ENCODE data around the gene STYX.

Gene STYX

DNA sequence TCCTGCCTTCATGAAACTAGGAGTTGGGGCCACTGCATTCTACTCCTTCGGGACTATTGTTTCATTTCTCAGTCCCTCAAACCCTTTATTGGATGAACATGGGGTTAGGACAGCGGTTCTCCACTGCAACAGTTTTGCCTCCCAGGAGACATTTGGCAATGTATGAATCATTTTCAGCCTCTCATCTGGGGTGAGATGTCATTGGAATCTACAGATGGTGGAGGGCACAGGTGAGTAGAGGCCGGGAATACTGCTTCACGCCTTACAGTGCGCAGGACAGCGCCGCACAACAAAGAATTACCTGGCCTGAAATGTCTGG is 62.1 kb downstream of the STYX start:
- no peak for TF ChIP-seq EZH2phosphoT487 (IDR thresholded peaks at IDR 0.05; ENCODE audit: borderline replicate concordance)
- TF ChIP-seq, protein P1, sequence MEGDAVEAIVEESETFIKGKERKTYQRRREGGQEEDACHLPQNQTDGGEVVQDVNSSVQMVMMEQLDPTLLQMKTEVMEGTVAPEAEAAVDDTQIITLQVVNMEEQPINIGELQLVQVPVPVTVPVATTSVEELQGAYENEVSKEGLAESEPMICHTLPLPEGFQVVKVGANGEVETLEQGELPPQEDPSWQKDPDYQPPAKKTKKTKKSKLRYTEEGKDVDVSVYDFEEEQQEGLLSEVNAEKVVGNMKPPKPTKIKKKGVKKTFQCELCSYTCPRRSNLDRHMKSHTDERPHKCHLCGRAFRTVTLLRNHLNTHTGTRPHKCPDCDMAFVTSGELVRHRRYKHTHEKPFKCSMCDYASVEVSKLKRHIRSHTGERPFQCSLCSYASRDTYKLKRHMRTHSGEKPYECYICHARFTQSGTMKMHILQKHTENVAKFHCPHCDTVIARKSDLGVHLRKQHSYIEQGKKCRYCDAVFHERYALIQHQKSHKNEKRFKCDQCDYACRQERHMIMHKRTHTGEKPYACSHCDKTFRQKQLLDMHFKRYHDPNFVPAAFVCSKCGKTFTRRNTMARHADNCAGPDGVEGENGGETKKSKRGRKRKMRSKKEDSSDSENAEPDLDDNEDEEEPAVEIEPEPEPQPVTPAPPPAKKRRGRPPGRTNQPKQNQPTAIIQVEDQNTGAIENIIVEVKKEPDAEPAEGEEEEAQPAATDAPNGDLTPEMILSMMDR (conservative IDR thresholded peaks at IDR 0.05; ENCODE audit: low read length), result no peak
- H3K9me3 ChIP-seq (ENCODE audit: insufficient read depth, low read depth, low read length), result no peaks in the 10 kb centered on the region
- H3K4me1 ChIP-seq (ENCODE audit: insufficient read depth, low read length, poor library complexity, severe bottlenecking), result peaks cover 32% of the 10 kb centered on the region
- no peak overlapping the region for H3K4me2 ChIP-seq (ENCODE audit: low read depth, low read length, poor library complexity, severe bottlenecking)
- no peaks in the 10 kb centered on the region for H3F3A ChIP-seq (ENCODE audit: low read depth)
- no peaks in the 10 kb centered on the region for H4K20me1 ChIP-seq (ENCODE audit: insufficient read depth, low read length, poor library complexity, severe bottlenecking)
- H3K79me2 ChIP-seq (ENCODE audit: insufficient read depth, low read length), result peaks cover 39% of the 10 kb centered on the region
- H2AFZ ChIP-seq (ENCODE audit: low read length), result peak overlapping the region; percentile 63; the same call in 1 of the 2 replicates
- H3K27me3 ChIP-seq (ENCODE audit: insufficient read depth, low read length, poor library complexity, severe bottlenecking), result no peaks in the 10 kb centered on the region
- H3K4me3 ChIP-seq (ENCODE audit: low read length, poor library complexity, severe bottlenecking), result peak overlapping the region; percentile 96
- no peaks in the 10 kb centered on the region for H3K36me3 ChIP-seq (ENCODE audit: insufficient read depth, low read length)
- H3K9me2 ChIP-seq (replicated peaks; ENCODE audit: low read depth, low read length), result no peaks in the 10 kb centered on the region
- no peak overlapping the region for H3K9ac ChIP-seq (ENCODE audit: low read depth, low read length, poor library complexity, severe bottlenecking)

DNA sequence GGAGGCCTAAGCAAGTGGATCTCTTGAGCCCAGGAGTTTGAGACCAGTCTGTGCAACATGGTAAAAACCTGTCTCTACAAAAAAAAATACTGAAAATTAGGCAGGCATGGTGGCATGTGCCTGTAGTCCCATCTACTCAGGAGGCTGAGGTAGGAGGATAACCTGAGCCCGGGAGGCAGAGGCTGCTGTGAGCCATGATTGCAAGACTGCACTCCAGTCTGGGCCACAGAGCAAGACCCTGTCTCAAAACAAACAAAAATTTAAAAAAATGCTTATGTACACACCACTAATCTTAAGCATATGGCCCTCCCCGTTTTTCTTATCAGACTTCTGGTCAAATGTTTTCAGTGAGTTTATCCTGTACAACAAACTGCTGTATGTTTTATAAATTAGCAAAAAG is 63.1 kb downstream of the STYX start:
- peaks cover 29% of the 10 kb centered on the region for H3K79me2 ChIP-seq (ENCODE audit: insufficient read depth, low read length)
- no peaks in the 10 kb centered on the region for H4K20me1 ChIP-seq (ENCODE audit: insufficient read depth, low read length, poor library complexity, severe bottlenecking)
- TF ChIP-seq EZH2phosphoT487 (IDR thresholded peaks at IDR 0.05; ENCODE audit: borderline replicate concordance), result no peak
- TF ChIP-seq, protein P1 (conservative IDR thresholded peaks at IDR 0.05; ENCODE audit: low read length), result no peak
- H3K9me2 ChIP-seq (replicated peaks; ENCODE audit: low read depth, low read length), result no peaks in the 10 kb centered on the region
- no peaks in the 10 kb centered on the region for H3K36me3 ChIP-seq (ENCODE audit: insufficient read depth, low read length)
- H3K4me2 ChIP-seq (ENCODE audit: low read depth, low read length, poor library complexity, severe bottlenecking), result no peak overlapping the region
- no peak overlapping the region for H3K9ac ChIP-seq (ENCODE audit: low read depth, low read length, poor library complexity, severe bottlenecking)
- no peak overlapping the region for H3K4me3 ChIP-seq (ENCODE audit: low read length, poor library complexity, severe bottlenecking)
- no peaks in the 10 kb centered on the region for H3K27me3 ChIP-seq (ENCODE audit: insufficient read depth, low read length, poor library complexity, severe bottlenecking)
- peaks cover 22% of the 10 kb centered on the region for H3K4me1 ChIP-seq (ENCODE audit: insufficient read depth, low read length, poor library complexity, severe bottlenecking)
- no peaks in the 10 kb centered on the region for H3F3A ChIP-seq (ENCODE audit: low read depth)
- no peaks in the 10 kb centered on the region for H3K9me3 ChIP-seq (ENCODE audit: insufficient read depth, low read depth, low read length)
- H2AFZ ChIP-seq (ENCODE audit: low read length), result no peak overlapping the region

DNA sequence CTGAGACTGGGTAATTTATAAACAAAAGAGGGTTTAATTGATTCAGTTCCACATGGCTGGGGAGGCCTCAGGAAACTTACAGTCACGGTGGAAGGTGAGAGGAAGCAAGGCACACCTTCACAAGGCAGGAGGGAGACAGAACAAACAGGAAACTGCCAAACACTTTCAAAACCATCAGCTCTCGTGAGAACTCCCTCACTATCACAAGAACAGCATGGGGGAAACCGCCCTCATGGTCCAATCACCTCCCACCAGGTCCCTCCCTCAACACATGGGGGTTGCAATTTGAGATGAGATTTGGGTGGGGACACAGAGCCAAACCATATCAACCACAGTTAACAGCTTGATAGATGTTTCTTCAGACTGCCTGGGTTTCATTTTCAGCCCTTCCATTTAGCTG is 67.7 kb downstream of the STYX start:
- H3K4me3 ChIP-seq (ENCODE audit: low read length, poor library complexity, severe bottlenecking), result no peak overlapping the region
- H3K9ac ChIP-seq (ENCODE audit: low read depth, low read length, poor library complexity, severe bottlenecking), result no peak overlapping the region
- no peaks in the 10 kb centered on the region for H3K9me3 ChIP-seq (ENCODE audit: insufficient read depth, low read depth, low read length)
- no peaks in the 10 kb centered on the region for H3K9me2 ChIP-seq (replicated peaks; ENCODE audit: low read depth, low read length)
- H3K36me3 ChIP-seq (ENCODE audit: insufficient read depth, low read length), result no peaks in the 10 kb centered on the region
- TF ChIP-seq EZH2phosphoT487 (IDR thresholded peaks at IDR 0.05; ENCODE audit: borderline replicate concordance), result no peak
- TF ChIP-seq, protein P1 (conservative IDR thresholded peaks at IDR 0.05; ENCODE audit: low read length), result no peak
- no peak overlapping the region for H2AFZ ChIP-seq (ENCODE audit: low read length)
- H3K79me2 ChIP-seq (ENCODE audit: insufficient read depth, low read length), result no peaks in the 10 kb centered on the region
- H3K4me2 ChIP-seq (ENCODE audit: low read depth, low read length, poor library complexity, severe bottlenecking), result no peak overlapping the region
- H3K27me3 ChIP-seq (ENCODE audit: insufficient read depth, low read length, poor library complexity, severe bottlenecking), result no peaks in the 10 kb centered on the region
- H3K4me1 ChIP-seq (ENCODE audit: insufficient read depth, low read length, poor library complexity, severe bottlenecking), result peaks cover 7% of the 10 kb centered on the region
- no peaks in the 10 kb centered on the region for H3F3A ChIP-seq (ENCODE audit: low read depth)
- H4K20me1 ChIP-seq (ENCODE audit: insufficient read depth, low read length, poor library complexity, severe bottlenecking), result no peaks in the 10 kb centered on the region
